ENCODE data around the gene BMP6.

DNA sequence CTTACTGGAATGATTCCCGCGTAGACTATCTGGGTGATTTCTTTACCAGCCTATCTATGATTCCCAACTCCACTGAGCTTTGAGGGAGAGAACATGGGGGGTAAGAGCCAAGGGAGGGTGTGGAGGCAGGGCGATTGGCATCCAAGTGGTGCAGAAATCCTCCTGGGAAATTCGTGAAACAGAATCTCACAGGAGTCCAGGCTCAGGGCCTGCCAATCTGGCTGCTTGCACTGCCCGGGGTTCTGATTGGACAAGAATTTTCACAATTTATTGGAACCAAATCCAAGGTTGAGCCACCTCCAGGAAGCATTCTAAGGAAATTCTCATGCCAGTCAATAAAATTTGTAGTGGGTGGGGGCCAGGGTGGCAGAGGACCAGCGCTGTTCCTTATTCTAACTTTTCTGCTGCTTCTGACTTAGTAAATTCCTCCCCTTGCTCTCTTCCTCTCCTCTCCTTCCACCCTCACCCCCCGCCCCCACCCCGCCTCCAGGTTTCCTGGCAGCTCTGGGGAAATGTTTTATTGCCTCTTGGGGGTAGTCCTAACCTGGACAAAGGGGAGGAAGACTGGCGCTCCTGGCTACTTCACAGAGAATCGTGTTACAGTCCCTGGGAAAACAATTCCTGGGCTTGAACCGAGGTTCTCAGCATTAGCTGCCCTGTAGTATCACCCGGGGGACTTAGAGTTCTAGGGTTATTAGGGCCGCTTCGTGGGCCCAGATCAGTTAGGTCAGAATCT lies 3.1 kb downstream of the BMP6 start:
- TF ChIP-seq EZH2 (IDR thresholded peaks at IDR 0.05; ENCODE audit: borderline replicate concordance, low read depth, low read length, severe bottlenecking) = no peak
- TF ChIP-seq, protein P1, sequence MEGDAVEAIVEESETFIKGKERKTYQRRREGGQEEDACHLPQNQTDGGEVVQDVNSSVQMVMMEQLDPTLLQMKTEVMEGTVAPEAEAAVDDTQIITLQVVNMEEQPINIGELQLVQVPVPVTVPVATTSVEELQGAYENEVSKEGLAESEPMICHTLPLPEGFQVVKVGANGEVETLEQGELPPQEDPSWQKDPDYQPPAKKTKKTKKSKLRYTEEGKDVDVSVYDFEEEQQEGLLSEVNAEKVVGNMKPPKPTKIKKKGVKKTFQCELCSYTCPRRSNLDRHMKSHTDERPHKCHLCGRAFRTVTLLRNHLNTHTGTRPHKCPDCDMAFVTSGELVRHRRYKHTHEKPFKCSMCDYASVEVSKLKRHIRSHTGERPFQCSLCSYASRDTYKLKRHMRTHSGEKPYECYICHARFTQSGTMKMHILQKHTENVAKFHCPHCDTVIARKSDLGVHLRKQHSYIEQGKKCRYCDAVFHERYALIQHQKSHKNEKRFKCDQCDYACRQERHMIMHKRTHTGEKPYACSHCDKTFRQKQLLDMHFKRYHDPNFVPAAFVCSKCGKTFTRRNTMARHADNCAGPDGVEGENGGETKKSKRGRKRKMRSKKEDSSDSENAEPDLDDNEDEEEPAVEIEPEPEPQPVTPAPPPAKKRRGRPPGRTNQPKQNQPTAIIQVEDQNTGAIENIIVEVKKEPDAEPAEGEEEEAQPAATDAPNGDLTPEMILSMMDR (IDR thresholded peaks at IDR 0.05; ENCODE audit: borderline replicate concordance, extremely low read depth, low read length, poor library complexity, severe bottlenecking) = no peak
